ENCODE data around the gene KLHL30.
"Not testable (repeated sequence)": the region's sequence is repeated elsewhere in the genome, so short reads cannot be mapped to it uniquely, and the experiment has no call there.

Gene KLHL30

DNA sequence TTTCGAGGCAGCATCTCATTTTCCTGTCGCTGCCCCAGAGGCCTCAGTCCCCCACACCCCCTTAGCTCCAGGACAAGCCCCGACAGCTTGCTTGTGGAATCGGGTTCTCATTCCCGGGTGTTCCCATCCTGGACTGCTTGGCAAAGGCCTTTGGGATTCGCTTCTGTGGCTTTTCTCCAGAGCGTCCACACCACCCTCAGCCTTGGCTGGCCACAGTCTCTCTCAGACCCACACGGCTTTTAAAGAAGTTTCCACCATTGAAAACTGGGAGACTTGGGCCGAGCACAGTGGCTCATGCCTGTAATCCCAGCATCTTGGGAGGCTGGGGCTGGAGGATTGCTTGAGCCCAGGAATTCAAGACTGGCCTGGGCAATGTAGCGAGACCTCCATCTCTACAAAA is 35.6 kb upstream of the KLHL30 start:
- no peak for DNase-seq

- no peak for DNase-seq
Observed at GRCh38 chr2:238103465-238104225, 34.8 kb upstream of the KLHL30 start.

GRCh38 chr2:238104226-238104690 is 34.2 kb upstream of the KLHL30 start:
- no peak for DNase-seq

DNA sequence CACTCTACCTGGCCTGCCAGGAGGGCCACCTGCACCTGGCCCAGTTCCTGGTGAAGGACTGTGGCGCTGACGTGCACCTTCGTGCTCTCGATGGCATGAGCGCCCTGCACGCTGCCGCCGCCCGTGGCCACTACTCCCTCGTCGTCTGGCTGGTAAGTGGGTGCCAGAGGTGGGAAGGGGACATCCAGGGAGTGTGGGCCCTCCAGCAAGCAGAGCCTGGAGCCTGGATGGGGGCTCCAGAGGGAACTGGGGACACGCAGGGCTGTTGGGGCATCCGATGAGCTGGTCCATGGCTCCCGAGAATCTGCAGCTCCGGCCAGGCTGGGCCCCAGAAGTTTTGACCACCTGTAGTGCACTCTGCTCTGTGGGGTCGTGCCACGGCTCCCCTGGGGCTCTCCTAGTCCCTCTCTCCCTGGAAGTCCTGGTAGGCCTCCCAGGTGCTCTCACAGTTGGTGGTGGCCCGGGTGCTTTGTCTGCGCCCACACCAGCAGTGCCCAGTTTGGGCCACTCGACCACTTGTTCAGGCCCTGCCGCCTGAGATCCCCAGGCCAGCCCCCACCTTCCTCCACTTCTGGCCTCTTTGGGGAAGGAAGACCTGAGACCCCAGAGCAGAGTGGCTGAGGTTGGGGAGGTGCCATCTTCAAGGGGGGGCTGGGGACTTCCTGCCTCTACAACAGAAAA is 33.6 kb upstream of the KLHL30 start:
- no peak for DNase-seq

DNA sequence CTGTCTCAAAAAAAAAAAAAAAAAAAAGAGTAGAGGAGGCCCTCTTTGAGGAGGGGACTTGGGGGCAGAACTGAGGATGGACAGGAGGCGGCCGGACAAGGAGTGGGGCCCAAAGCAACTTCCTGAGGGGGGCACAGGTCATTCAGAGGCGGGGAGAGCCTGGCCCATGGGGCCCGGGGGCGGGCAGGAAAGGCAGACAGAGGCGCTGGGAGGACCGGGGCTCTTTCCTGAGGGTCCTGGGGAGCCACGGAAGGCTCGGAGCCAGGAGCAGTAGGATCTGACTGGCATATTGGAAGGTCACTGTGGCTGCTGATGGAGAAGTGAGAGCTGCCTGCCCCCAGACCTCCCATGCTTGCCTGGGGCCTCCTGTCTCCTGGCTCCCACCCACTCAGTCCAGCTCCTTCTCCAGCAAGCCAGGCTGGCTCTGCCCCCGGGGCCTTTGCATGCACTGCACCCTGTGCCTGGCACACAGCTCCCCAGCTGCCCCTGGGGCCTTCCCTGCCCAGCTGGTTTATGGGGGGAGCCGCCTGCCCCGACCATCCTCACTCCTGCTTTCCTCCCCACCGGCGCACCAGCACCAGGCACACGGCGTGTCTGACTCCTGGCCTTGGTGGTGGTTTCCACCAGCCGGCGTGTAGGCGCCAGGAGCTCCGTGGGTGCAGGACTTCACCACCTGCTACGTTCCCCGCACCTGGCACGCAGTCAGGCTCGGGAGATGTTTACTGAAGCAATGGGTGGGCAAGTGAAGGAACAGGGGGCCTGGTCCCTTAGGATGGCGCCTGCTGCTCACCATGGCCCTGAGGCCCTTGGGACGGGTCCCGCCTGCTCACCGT is 32.7 kb upstream of the KLHL30 start:
- no peak for DNase-seq

DNA sequence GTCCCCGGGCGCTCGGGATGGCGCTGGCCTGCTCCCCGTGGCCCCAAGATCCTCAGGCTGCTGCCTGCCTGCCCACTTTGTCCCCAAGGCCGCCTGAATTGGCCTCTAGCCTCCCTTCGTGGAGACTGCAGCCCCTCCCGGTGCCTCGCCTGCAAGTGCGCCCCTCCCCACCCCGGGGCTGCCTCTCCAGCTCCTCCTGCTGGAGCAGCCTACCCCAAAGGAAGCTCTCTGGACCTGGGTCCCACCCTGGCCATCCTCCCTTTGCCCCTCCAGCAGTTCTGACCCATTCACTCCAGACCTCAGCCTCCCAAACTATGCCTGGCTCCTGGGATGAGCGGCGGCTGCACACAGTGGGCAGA is 32.1 kb upstream of the KLHL30 start:
- DNase-seq = no peak

GRCh38 chr2:238106698-238107524 is 31.6 kb upstream of the KLHL30 start:
- no peak for DNase-seq

DNA sequence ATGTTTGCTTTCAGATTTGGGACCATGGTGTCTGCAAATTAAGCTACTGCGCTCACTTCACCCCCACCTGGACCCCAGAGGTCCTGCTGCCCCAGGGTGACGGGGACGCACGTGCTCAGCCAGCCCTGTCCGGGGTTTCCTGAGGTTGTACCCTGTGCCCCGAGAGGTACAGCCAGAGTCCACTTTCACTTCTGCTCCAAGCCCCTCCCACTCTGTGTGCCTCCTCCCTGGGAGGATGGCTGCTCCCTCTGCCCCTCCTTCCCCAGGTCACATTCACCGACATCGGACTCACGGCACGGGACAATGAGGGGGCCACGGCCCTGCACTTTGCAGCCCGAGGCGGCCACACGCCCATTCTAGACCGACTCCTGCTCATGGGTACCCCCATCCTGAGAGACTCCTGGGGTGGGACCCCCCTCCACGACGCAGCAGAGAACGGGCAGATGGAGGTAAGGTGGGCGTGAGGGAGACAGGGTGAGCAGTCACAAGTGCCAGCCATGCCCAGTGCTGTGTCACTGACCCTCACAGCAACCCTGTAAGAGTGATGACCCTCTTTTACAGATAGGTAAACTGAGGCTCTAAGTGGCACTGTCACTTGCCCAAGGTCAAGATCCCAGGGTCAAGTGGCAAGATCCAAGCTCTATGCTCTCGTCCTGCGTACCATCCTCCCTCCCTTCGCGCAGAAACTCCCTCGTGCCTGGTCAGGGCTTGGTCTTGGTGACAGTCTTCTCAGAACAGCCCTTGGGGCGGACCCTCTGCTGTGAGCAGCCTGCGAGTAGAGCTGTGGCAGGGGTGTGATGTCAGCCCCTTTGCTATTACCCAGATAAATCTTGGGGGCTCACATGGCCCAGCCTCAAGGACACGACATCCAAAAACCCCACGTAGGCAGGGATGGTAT is 30.7 kb upstream of the KLHL30 start:
- DNase-seq = no peak

DNA sequence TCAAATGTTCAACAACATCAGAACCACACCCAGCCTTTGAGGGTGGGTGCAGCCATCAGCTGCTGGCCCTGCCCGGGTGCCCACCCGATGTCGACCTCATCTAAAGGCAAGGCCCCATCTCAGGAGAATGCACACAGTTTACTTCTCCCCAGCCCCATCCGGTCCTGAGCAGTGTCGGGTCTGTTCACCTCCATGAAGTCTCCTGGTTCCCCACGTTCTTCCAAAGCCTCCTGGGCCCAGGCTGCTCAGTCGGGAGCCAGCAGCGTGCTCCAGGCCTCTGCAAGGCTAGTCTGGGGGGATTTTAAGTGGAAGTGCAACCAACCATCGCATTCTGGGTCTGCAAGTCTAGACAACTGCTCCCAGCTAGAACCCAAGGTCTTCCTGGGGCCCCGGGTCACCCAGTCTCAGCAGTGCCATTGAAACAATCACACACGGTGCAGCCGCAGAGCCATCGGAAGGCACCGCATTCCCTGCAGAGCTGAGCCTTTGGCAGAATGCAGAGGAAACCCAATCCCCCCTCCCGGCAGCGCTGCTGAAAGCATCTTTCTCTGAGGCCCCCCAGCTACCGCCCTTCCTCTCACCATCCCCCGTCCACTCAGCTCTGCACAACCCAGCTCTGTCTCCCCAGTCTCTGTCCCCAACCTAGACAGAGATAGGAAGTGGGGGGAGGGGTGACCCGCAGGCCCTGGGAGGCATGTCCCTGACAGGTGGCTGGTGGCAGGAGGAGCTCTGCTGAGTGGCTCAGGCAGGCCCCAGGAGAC is 29.9 kb upstream of the KLHL30 start:
- no peak for DNase-seq

GRCh38 chr2:238113611-238114010 is 24.9 kb upstream of the KLHL30 start:
- DNase-seq = no peak

DNA sequence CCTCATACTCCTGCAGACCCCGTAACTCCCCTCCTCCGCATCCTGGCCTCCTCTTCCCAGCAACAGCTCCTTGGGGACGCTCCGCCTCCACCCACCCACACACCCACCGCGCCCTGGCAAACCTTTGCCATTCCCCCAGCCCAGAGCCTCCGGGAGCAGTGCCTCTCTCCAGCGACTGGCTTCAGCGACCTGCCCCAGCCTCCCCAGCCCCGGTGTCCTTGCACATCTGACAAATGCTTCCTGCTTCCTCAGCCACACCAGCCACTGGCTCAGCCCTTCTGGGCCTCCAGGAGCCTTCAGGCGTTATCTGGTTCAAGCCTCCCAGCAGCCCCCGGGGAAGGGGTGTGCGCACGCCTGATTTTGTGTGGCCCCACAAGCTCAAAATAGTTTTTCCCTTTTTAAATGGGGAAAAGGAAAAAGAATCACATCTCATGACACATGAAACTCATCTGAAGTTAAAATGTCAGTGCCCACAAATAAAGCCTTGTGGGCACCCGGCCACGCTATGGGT is 24.1 kb upstream of the KLHL30 start:
- no peak for DNase-seq

GRCh38 chr2:238114851-238115660 is 23.4 kb upstream of the KLHL30 start:
- no peak for DNase-seq

- DNase-seq = not testable (repeated sequence)
Observed at GRCh38 chr2:238115709-238116108, 22.8 kb upstream of the KLHL30 start.

DNA sequence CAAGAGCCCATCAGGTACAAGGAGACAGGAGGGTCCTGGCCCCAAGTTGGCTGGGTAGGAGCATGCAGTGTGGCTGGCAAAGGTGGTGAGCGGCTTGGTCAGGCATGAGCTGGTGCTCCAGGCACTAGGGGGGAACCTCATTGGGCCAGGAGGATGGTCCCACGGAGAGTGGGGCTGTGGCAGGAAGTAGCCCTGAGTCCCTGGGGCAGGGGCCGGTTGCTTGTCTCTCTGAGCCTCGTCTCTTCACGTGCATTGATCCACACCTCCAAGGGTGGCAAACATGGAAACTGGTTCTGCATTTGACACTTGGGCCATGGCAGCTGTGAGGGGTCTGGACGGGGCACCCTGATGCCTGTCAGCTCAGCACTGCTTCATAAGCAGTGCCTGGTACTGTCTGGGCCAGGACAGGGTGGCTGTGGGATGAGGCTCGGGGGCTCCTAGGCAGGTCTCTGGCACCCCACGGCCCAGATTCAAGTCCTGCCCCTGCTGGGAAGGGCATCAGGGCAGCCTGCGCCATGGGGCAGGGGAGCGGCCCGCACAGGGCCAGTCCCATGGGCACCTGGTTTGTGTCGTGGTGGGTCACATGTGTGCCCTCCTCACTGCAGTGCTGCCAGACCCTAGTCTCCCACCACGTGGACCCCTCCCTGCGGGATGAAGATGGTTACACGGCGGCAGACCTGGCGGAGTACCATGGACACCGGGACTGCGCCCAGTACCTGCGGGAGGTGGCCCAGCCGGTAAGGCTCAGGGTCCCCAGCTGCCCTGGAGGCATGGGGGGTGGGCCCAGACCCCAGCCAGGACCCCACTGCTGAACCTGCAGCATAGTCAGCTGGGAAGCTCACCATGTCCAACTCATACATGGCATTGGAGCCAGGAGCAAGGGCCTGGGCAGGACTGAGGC is 21.9 kb upstream of the KLHL30 start:
- DNase-seq = no peak

DNA sequence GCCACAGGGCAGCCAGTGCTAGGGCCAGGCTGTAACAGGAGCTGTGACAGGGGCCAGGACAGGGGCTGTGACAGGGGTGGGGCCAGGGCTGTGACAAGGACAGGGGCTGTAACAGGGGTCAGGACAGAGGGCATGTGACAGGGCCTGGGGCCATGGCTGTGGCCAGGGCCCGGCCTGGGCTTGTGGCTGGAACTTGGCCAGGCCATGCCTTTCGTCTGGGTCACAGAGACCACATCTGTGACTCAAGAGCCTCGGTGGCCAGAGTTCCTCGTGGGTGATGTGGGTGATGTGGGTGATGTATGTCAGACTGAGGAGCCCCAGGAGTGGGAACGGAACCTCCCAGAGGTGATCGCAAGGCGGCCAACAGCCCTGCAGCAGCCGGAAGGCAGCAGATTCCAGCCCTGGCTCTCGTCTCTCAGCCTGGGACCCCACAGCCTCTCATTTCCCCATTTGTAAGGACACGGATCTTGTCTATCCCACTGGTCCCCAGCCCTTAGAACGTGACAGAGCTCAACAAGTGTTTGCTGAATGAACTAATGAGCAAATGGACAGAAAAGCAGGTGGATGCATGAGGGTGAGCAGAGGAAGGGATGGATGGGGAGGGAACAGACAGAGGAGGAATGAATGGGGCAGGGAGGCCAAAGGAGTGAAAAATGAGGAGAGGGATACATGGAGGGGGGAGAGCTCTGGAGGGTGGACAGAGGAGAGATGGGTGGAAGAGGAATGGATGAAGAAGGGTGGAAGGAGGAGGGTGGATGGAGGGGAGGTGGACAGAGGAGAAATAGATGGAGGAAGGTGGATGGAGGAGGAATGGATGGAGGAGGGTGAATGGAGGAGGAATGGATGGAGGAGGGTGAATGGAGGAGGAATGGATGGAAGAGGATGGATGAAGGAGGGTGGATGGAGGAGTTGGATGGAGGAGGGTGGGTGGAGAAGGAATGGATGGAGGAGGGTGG is 21.0 kb upstream of the KLHL30 start:
- no peak for DNase-seq

GRCh38 chr2:238119756-238120462 is 18.6 kb upstream of the KLHL30 start:
- DNase-seq = no peak
